Esophagus (tissue), 2 donors: ENCODE data around the gene PHYKPL. TPM values are rescaled to one million over a fixed set of nuclear protein-coding genes. Genes with fewer than 3 reads are reported as not detected.
"Not testable (repeated sequence)": the region's sequence is repeated elsewhere in the genome, so short reads cannot be mapped to it uniquely, and the experiment has no call there.

Experiments used
- H3K27ac ChIP-seq, 2 donors: one replicate each; pipeline ENCODE4 v1.5.1; 2013; ENCODE audit warnings: low read depth in 2 of 2, mild to moderate bottlenecking in 2 of 2, inconsistent platforms in 1 of 2, low read length in 1 of 2, moderate library complexity in 1 of 2
- H3K27me3 ChIP-seq, 2 donors: one replicate each; pipeline ENCODE4 v1.6.1; 2013; ENCODE audit warnings: low read length in 2 of 2, control low read depth in 1 of 2, mild to moderate bottlenecking in 1 of 2; ENCODE audit not compliant: insufficient read depth in 2 of 2, control insufficient read depth in 1 of 2
- H3K36me3 ChIP-seq, 2 donors: one replicate each; pipeline ENCODE4 v1.6.1; 2013; ENCODE audit warnings: low read length in 1 of 2; ENCODE audit not compliant: control insufficient read depth in 2 of 2, insufficient read depth in 2 of 2
- H3K4me1 ChIP-seq, 2 donors: one replicate each; pipeline ENCODE4 v1.6.1; 2013; ENCODE audit warnings: low read length in 1 of 2; ENCODE audit not compliant: control insufficient read depth in 2 of 2, insufficient read depth in 2 of 2
- H3K4me3 ChIP-seq, 2 donors: one replicate each; pipeline ENCODE4 v1.5.1; 2013; ENCODE audit warnings: low read length in 2 of 2, mild to moderate bottlenecking in 2 of 2, low read depth in 1 of 2, moderate library complexity in 1 of 2
- H3K9me3 ChIP-seq, 2 donors: one replicate each; pipeline ENCODE4 v1.6.1; 2013; ENCODE audit warnings: mild to moderate bottlenecking in 2 of 2, low read depth in 1 of 2, low read length in 1 of 2, moderate library complexity in 1 of 2; ENCODE audit not compliant: control insufficient read depth in 2 of 2, insufficient read depth in 1 of 2
- WGBS, 2 donors: extraction: QIAGEN DNeasy Blood & Tissue Kit; methylation state at CpG; one replicate each; pipeline ENCODE4 v1.1.7; 2013; 5-methylcytosine and 5-hydroxymethylcytosine counted together
- polyA plus RNA-seq, 2 donors: library from polyadenylated mRNA; stranded (reverse); fragments of 200-250 nt; gene quantifications; one replicate each; pipeline ENCODE4 v1.2.3, GENCODE V29; 2013
- donor health status: healthy with polysubstance abuse.
- donor health status: Bipolar disorder and iron deficiency.

Gene PHYKPL
- polyA plus RNA-seq, 2 donors: 21.1 to 35.8 TPM

DNA sequence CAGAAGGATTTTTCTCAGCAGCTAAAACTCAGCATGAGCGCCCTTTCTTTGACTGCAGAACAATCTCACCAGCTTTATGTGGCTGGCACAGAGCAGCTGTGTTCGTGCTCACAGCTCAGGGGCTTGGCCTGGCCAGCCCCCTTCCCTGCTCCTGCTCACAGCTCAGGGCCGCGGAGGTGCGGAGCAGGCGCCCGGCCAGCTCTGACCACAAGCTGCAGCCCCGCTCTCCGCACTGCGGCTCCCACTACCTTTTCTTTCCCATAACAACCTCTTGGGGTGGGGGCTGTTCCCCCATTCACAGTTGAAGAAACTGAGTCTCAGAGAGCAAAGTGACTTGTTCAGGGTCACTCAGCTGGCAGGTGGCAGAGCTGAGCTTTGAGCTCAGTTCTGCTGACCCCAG lies 34.0 kb upstream of the PHYKPL start:
- H3K9me3 ChIP-seq: no peaks in the 10 kb centered on the region
- no peak overlapping the region for H3K27ac ChIP-seq
- H3K27me3 ChIP-seq: no peaks in the 10 kb centered on the region
- WGBS, 2 donors: 93% methylated on average over 10 of the region's 10 CpGs
- no peaks in the 10 kb centered on the region for H3K36me3 ChIP-seq
- H3K4me3 ChIP-seq: no peak overlapping the region
- H3K4me1 ChIP-seq: no peaks in the 10 kb centered on the region

DNA sequence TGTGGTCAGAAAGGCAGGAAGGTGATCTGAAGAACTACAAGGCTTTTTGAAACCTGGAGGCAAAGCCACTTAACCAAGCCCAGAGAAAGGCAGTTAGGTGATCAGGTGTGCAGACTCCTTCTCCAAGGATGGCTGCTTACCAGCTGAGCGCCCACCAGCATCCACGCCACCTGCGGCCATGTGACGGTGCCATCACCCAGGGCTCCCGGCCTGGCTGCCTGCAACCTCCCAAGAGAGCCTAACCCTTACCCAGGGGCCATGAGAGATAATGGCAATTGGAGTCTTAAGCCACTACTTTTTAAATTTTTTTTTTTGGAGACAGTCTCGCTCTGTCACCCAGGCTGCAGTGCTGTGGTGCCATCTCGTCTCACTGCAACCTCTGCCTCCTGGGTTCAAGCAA lies 33.1 kb upstream of the PHYKPL start:
- Histone ChIP-seq H3K9me3 (no peaks in the 10 kb centered on the region), H3K27ac (no peak overlapping the region), H3K36me3 (no peaks in the 10 kb centered on the region), H3K27me3 (no peaks in the 10 kb centered on the region), H3K4me1 (no peaks in the 10 kb centered on the region), H3K4me3 (no peak overlapping the region)
- 93 to 99% methylated on average over 7 of the region's 7 CpGs for WGBS, 2 donors

- no peak overlapping the region for H3K4me3 ChIP-seq
- H3K9me3 ChIP-seq: no peaks in the 10 kb centered on the region
- H3K27me3 ChIP-seq: no peaks in the 10 kb centered on the region
- 91 to 93% methylated on average over 4 of the region's 4 CpGs for whole genome bisulfite sequencing, 2 donors
- no peaks in the 10 kb centered on the region for H3K4me1 ChIP-seq
- H3K27ac ChIP-seq: no peak overlapping the region
- no peaks in the 10 kb centered on the region for H3K36me3 ChIP-seq
Measured at GRCh38 chr5:178264044-178264443, 31.4 kb upstream of the PHYKPL start.

DNA sequence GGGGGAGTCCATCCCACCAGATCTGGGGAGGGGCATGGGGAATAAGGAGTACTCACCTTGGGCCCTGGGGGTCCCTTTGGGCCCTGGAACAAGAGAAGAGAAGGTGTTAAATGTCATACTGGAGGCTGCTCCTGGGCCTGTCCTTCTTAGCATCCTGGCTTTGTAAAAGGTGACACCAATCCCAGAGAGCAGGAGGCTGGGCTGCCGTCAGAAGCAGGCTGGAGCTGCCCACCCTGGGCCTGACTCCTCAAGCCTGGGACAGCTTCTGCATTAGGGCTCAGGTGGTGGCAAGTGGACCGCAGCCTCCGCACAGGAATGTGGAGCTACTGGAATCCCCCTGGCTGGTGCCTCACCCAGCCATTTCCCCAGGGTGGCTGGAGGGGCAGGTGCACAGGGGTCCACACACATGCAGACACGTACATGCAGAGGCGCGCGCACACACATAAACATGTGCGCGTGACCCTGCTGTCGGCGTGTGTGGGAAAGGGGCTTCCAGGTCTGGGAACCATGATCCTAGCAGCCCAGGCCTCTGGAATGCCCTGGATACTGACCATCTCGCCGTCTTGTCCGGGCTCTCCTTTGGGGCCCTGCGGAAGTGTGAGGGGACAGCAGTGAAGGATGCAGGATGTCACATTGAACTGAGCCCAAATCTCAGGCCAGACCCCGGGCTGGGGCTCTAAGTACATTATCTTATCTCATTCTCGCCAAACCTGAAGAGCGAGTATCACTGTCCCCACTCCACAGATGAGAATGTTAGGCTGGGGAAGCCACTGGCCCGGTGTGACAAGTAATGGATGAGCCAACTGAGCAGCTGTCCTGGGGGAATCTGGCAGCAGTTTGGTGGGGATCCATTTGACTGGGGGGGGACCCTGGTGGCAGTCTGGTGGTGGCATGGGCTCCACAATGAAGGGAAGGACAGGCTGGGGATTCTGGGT lies 29.3 kb upstream of the PHYKPL start:
- no peak overlapping the region for H3K27ac ChIP-seq
- 89 to 90% methylated on average over 19 of the region's 19 CpGs for WGBS, 2 donors
- no peaks in the 10 kb centered on the region for H3K4me1 ChIP-seq
- no peaks in the 10 kb centered on the region for H3K36me3 ChIP-seq
- H3K4me3 ChIP-seq: no peak overlapping the region
- H3K9me3 ChIP-seq: no peaks in the 10 kb centered on the region
- no peaks in the 10 kb centered on the region for H3K27me3 ChIP-seq

- no peak overlapping the region for H3K27ac ChIP-seq
- H3K27me3 ChIP-seq: no peaks in the 10 kb centered on the region
- H3K4me3 ChIP-seq: no peak overlapping the region
- 74 to 82% methylated on average over 21 of the region's 21 CpGs for WGBS, 2 donors
- H3K9me3 ChIP-seq: no peaks in the 10 kb centered on the region
- peaks cover 0 to 2% of the 10 kb centered on the region in 2 donors for H3K4me1 ChIP-seq
- no peaks in the 10 kb centered on the region for H3K36me3 ChIP-seq
Measured at GRCh38 chr5:178259623-178260536, 27.3 kb upstream of the PHYKPL start.

GRCh38 chr5:178257650-178258049 lies 25.0 kb upstream of the PHYKPL start:
- Histone ChIP-seq H3K27ac (no peak overlapping the region), H3K4me3 (no peak overlapping the region), H3K27me3 (no peaks in the 10 kb centered on the region), H3K4me1 (peaks cover 0 to 2% of the 10 kb centered on the region in 2 donors), H3K36me3 (no peaks in the 10 kb centered on the region), H3K9me3 (no peaks in the 10 kb centered on the region)
- 81% methylated on average over 4 of the region's 4 CpGs for WGBS, 2 donors

DNA sequence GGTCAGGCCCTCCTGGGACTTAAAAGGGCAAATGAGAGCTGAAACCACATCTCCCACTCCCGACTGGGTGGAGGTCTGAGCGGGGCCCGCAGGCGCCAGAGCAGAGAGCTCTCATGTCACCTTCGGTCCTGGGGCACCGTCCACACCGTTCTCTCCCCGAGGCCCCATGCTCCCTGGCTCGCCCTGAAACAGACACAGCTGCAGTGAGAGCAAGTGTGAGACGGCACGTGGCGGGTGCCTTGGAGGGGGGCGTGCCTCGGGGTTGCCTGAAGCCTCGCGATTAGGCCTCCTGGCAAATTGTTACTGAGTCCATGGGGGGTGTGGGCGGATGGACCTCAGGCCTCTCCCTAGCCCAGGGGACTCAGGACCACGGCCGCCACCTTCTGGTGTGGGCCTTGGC lies 24.1 kb upstream of the PHYKPL start:
- H3K36me3 ChIP-seq: no peaks in the 10 kb centered on the region
- H3K27ac ChIP-seq: no peak overlapping the region
- 79 to 88% methylated on average over 19 of the region's 19 CpGs for WGBS, 2 donors
- peaks cover 0 to 2% of the 10 kb centered on the region in 2 donors for H3K4me1 ChIP-seq
- H3K27me3 ChIP-seq: no peaks in the 10 kb centered on the region
- H3K4me3 ChIP-seq: no peak overlapping the region
- H3K9me3 ChIP-seq: no peaks in the 10 kb centered on the region

GRCh38 chr5:178253632-178254031 lies 21.0 kb upstream of the PHYKPL start:
- H3K4me3 ChIP-seq, H3K4me1 ChIP-seq, H3K27ac ChIP-seq, H3K27me3 ChIP-seq, H3K36me3 ChIP-seq, H3K9me3 ChIP-seq: not testable (repeated sequence)
- 84 to 90% methylated on average over 18 of the region's 18 CpGs for WGBS, 2 donors

GRCh38 chr5:178252258-178252657 lies 19.7 kb upstream of the PHYKPL start:
- Histone ChIP-seq H3K36me3 (no peaks in the 10 kb centered on the region), H3K4me1 (peaks cover 2 to 3% of the 10 kb centered on the region in 2 donors), H3K4me3 (no peak overlapping the region), H3K27ac (no peak overlapping the region), H3K9me3 (no peaks in the 10 kb centered on the region), H3K27me3 (no peaks in the 10 kb centered on the region)
- WGBS, 2 donors: 71 to 79% methylated on average over 8 of the region's 8 CpGs
